Measurements from ENCODE around the gene CACNA1S.

CACNA1S gene

GRCh38 chr1:201054091-201054543, 58.1 kb downstream of the CACNA1S start:
- Histone ChIP-seq H3K36me3 (ENCODE audit: insufficient read depth, low read depth, low read length) (no peaks in the 10 kb centered on the region), H3K9ac (ENCODE audit: low read depth, low read length) (no peak overlapping the region), H3K27ac (ENCODE audit: low read length) (no peak overlapping the region), H3K4me3 (ENCODE audit: low read length) (no peak overlapping the region), H3K9me3 (ENCODE audit: insufficient read depth, low read depth, low read length) (no peaks in the 10 kb centered on the region), H3K4me1 (ENCODE audit: insufficient read depth, low read length) (no peaks in the 10 kb centered on the region; the same call in 1 of the 2 replicates), H3K27me3 (ENCODE audit: insufficient read depth, low read length) (no peaks in the 10 kb centered on the region)

- H3K27ac ChIP-seq (ENCODE audit: low read length), result no peak overlapping the region
- no peaks in the 10 kb centered on the region for H3K36me3 ChIP-seq (ENCODE audit: insufficient read depth, low read depth, low read length)
- H3K4me1 ChIP-seq (ENCODE audit: insufficient read depth, low read length), result no peaks in the 10 kb centered on the region
- no peaks in the 10 kb centered on the region for H3K9me3 ChIP-seq (ENCODE audit: insufficient read depth, low read depth, low read length)
- H3K9ac ChIP-seq (ENCODE audit: low read depth, low read length), result no peak overlapping the region
- no peak overlapping the region for H3K4me3 ChIP-seq (ENCODE audit: low read length)
- H3K27me3 ChIP-seq (ENCODE audit: insufficient read depth, low read length), result no peaks in the 10 kb centered on the region
These were observed 58.9 kb downstream of the CACNA1S start for GRCh38 chr1:201053155-201053860.

GRCh38 chr1:201051399-201051798, 60.8 kb downstream of the CACNA1S start:
- Histone ChIP-seq H3K9ac (ENCODE audit: low read depth, low read length) (no peak overlapping the region), H3K27ac (ENCODE audit: low read length) (no peak overlapping the region), H3K9me3 (ENCODE audit: insufficient read depth, low read depth, low read length) (no peaks in the 10 kb centered on the region), H3K4me1 (ENCODE audit: insufficient read depth, low read length) (no peaks in the 10 kb centered on the region), H3K4me3 (ENCODE audit: low read length) (no peak overlapping the region), H3K27me3 (ENCODE audit: insufficient read depth, low read length) (no peaks in the 10 kb centered on the region), H3K36me3 (ENCODE audit: insufficient read depth, low read depth, low read length) (no peaks in the 10 kb centered on the region)

GRCh38 chr1:201050515-201051277, 61.5 kb downstream of the CACNA1S start:
- no peak overlapping the region for H3K4me3 ChIP-seq (ENCODE audit: low read length)
- H3K9ac ChIP-seq (ENCODE audit: low read depth, low read length), result no peak overlapping the region
- no peak overlapping the region for H3K27ac ChIP-seq (ENCODE audit: low read length)
- no peaks in the 10 kb centered on the region for H3K9me3 ChIP-seq (ENCODE audit: insufficient read depth, low read depth, low read length)
- no peaks in the 10 kb centered on the region for H3K36me3 ChIP-seq (ENCODE audit: insufficient read depth, low read depth, low read length)
- H3K4me1 ChIP-seq (ENCODE audit: insufficient read depth, low read length), result no peaks in the 10 kb centered on the region
- no peaks in the 10 kb centered on the region for H3K27me3 ChIP-seq (ENCODE audit: insufficient read depth, low read length)

GRCh38 chr1:201049248-201049831, 62.9 kb downstream of the CACNA1S start:
- no peak overlapping the region for H3K27ac ChIP-seq (ENCODE audit: low read length)
- no peaks in the 10 kb centered on the region for H3K9me3 ChIP-seq (ENCODE audit: insufficient read depth, low read depth, low read length)
- H3K4me1 ChIP-seq (ENCODE audit: insufficient read depth, low read length), result no peaks in the 10 kb centered on the region
- no peaks in the 10 kb centered on the region for H3K36me3 ChIP-seq (ENCODE audit: insufficient read depth, low read depth, low read length)
- no peaks in the 10 kb centered on the region for H3K27me3 ChIP-seq (ENCODE audit: insufficient read depth, low read length)
- H3K4me3 ChIP-seq (ENCODE audit: low read length), result no peak overlapping the region
- H3K9ac ChIP-seq (ENCODE audit: low read depth, low read length), result no peak overlapping the region

GRCh38 chr1:201048521-201048920, 63.7 kb downstream of the CACNA1S start:
- no peak overlapping the region for H3K9ac ChIP-seq (ENCODE audit: low read depth, low read length)
- no peaks in the 10 kb centered on the region for H3K36me3 ChIP-seq (ENCODE audit: insufficient read depth, low read depth, low read length)
- no peaks in the 10 kb centered on the region for H3K27me3 ChIP-seq (ENCODE audit: insufficient read depth, low read length)

GRCh38 chr1:201044119-201044518, 68.1 kb downstream of the CACNA1S start:
- H3K9me3 ChIP-seq (ENCODE audit: insufficient read depth, low read depth, low read length), result no peaks in the 10 kb centered on the region
- no peak overlapping the region for H3K4me3 ChIP-seq (ENCODE audit: low read length)
- no peaks in the 10 kb centered on the region for H3K36me3 ChIP-seq (ENCODE audit: insufficient read depth, low read depth, low read length)
- no peak overlapping the region for H3K27ac ChIP-seq (ENCODE audit: low read length)
- peaks cover 4% of the 10 kb centered on the region; the same call in 1 of the 2 replicates for H3K4me1 ChIP-seq (ENCODE audit: insufficient read depth, low read length)
- no peak overlapping the region for H3K9ac ChIP-seq (ENCODE audit: low read depth, low read length)
- H3K27me3 ChIP-seq (ENCODE audit: insufficient read depth, low read length), result no peaks in the 10 kb centered on the region

More at GRCh38 chr1:201048521-201048920, 63.7 kb downstream of the CACNA1S start:
- no peak overlapping the region for H3K4me3 ChIP-seq (ENCODE audit: low read length)
- no peak overlapping the region for H3K27ac ChIP-seq (ENCODE audit: low read length)
- no peaks in the 10 kb centered on the region for H3K9me3 ChIP-seq (ENCODE audit: insufficient read depth, low read depth, low read length)
- no peaks in the 10 kb centered on the region for H3K4me1 ChIP-seq (ENCODE audit: insufficient read depth, low read length)

- no peak overlapping the region for H3K9ac ChIP-seq (ENCODE audit: low read depth, low read length)
- H3K27ac ChIP-seq (ENCODE audit: low read length), result no peak overlapping the region
These were observed 69.3 kb downstream of the CACNA1S start for GRCh38 chr1:201042779-201043461.

GRCh38 chr1:201041011-201041410, 71.2 kb downstream of the CACNA1S start:
- peaks cover 4% of the 10 kb centered on the region; the same call in 1 of the 2 replicates for H3K4me1 ChIP-seq (ENCODE audit: insufficient read depth, low read length)
- no peak overlapping the region for H3K9ac ChIP-seq (ENCODE audit: low read depth, low read length)
- no peaks in the 10 kb centered on the region for H3K36me3 ChIP-seq (ENCODE audit: insufficient read depth, low read depth, low read length)
- H3K27me3 ChIP-seq (ENCODE audit: insufficient read depth, low read length), result no peaks in the 10 kb centered on the region
- H3K4me3 ChIP-seq (ENCODE audit: low read length), result no peak overlapping the region
- no peak overlapping the region for H3K27ac ChIP-seq (ENCODE audit: low read length)
- H3K9me3 ChIP-seq (ENCODE audit: insufficient read depth, low read depth, low read length), result no peaks in the 10 kb centered on the region

More at GRCh38 chr1:201042779-201043461, 69.3 kb downstream of the CACNA1S start:
- Histone ChIP-seq H3K27me3 (ENCODE audit: insufficient read depth, low read length) (no peaks in the 10 kb centered on the region), H3K4me1 (ENCODE audit: insufficient read depth, low read length) (peaks cover 4% of the 10 kb centered on the region; the same call in 1 of the 2 replicates), H3K4me3 (ENCODE audit: low read length) (no peak overlapping the region), H3K9me3 (ENCODE audit: insufficient read depth, low read depth, low read length) (no peaks in the 10 kb centered on the region), H3K36me3 (ENCODE audit: insufficient read depth, low read depth, low read length) (no peaks in the 10 kb centered on the region)

GRCh38 chr1:201039876-201040275, 72.3 kb downstream of the CACNA1S start:
- H3K9me3 ChIP-seq (ENCODE audit: insufficient read depth, low read depth, low read length), result no peaks in the 10 kb centered on the region
- peaks cover 4% of the 10 kb centered on the region; the same call in 1 of the 2 replicates for H3K4me1 ChIP-seq (ENCODE audit: insufficient read depth, low read length)
- no peaks in the 10 kb centered on the region for H3K36me3 ChIP-seq (ENCODE audit: insufficient read depth, low read depth, low read length)

GRCh38 chr1:201039418-201039817, 72.8 kb downstream of the CACNA1S start:
- Histone ChIP-seq H3K4me3 (ENCODE audit: low read length) (no peak overlapping the region), H3K9me3 (ENCODE audit: insufficient read depth, low read depth, low read length) (no peaks in the 10 kb centered on the region), H3K27ac (ENCODE audit: low read length) (no peak overlapping the region), H3K27me3 (ENCODE audit: insufficient read depth, low read length) (no peaks in the 10 kb centered on the region), H3K36me3 (ENCODE audit: insufficient read depth, low read depth, low read length) (no peaks in the 10 kb centered on the region), H3K4me1 (ENCODE audit: insufficient read depth, low read length) (peaks cover 4% of the 10 kb centered on the region; the same call in 1 of the 2 replicates), H3K9ac (ENCODE audit: low read depth, low read length) (no peak overlapping the region)

More at GRCh38 chr1:201039876-201040275, 72.3 kb downstream of the CACNA1S start:
- Histone ChIP-seq H3K27ac (ENCODE audit: low read length) (no peak overlapping the region), H3K27me3 (ENCODE audit: insufficient read depth, low read length) (no peaks in the 10 kb centered on the region), H3K9ac (ENCODE audit: low read depth, low read length) (no peak overlapping the region), H3K4me3 (ENCODE audit: low read length) (no peak overlapping the region)

All from iPS-20b (cell line).